HEK293T (cell line): ENCODE results near the gene RFNG.

Experiments used
- BHLHE40 ChIP-seq: fragments of 450-650 bp; IDR thresholded peaks from 2 replicates; pipeline ENCODE4 v1.6.1; 2016; ENCODE audit warnings: mild to moderate bottlenecking, moderate library complexity, borderline replicate concordance
- CTBP1 ChIP-seq: fragments of 450-650 bp; IDR thresholded peaks from 2 replicates; pipeline ENCODE4 v1.6.1; 2016; ENCODE audit warnings: borderline replicate concordance
- FOXA1 ChIP-seq: fragments of 450-650 bp; IDR thresholded peaks from 2 replicates; pipeline ENCODE4 v1.6.1; 2016; ENCODE audit warnings: mild to moderate bottlenecking
- HDGF ChIP-seq: fragments of 450-650 bp; IDR thresholded peaks from 2 replicates; pipeline ENCODE4 v1.6.1; 2017; ENCODE audit warnings: antibody characterized with exemption, borderline replicate concordance
- L3MBTL2 ChIP-seq: fragments of 450-650 bp; conservative IDR thresholded peaks from 2 replicates; pipeline ENCODE4 v1.6.1; 2016; ENCODE audit warnings: mild to moderate bottlenecking
- LEF1 ChIP-seq: fragments of 450-650 bp; IDR thresholded peaks from 2 replicates; pipeline ENCODE4 v1.6.1; 2017; ENCODE audit warnings: mild to moderate bottlenecking, borderline replicate concordance
- NFRKB ChIP-seq: fragments of 450-650 bp; IDR thresholded peaks from 2 replicates; pipeline ENCODE4 v1.6.1; 2016; ENCODE audit warnings: mild to moderate bottlenecking, moderate library complexity
- SP1 ChIP-seq: fragments of 450-650 bp; IDR thresholded peaks from 2 replicates; pipeline ENCODE4 v1.6.1; 2017
- SUZ12 ChIP-seq: fragments of 450-650 bp; IDR thresholded peaks from 2 replicates; pipeline ENCODE4 v1.6.1; 2016; ENCODE audit warnings: mild to moderate bottlenecking
- TARDBP ChIP-seq: fragments of 450-650 bp; IDR thresholded peaks from 2 replicates; pipeline ENCODE4 v1.6.1; 2016
- ZNF384 ChIP-seq: fragments of 450-650 bp; IDR thresholded peaks from 2 replicates; pipeline ENCODE4 v1.6.1; 2016

DNA sequence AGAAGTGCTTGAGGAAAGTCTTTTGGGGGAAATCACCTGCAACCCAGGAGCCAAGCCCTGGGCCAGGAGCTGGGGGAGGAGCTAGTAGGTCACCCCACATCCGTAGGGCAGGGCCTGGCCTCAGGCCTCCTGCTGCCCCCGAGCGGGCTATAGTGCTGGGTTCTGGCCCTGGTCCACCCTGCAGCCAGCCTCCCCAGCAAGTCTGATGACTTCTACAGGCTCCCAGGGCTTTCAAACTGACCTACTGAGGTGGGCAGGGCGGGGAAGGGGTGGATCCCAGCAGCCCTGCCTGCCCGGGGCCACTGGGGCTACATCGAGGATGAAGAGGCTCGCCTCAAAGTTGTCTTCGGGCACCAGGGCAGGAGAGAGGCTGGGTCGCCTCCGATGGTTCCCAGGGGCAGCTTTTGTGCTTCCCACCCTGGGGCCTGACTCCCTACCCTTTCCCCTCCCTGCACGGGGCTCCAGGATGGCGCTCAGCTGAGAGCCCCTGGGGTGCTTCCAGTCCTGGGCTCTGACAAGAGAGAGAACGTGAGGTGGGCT, 33.9 kb downstream of the RFNG start:
- TF ChIP-seq SP1 = no peak
- TF ChIP-seq FOXA1 = no peak
- TF ChIP-seq CTBP1 = no peak
- TF ChIP-seq LEF1 = no peak
- no peak for TF ChIP-seq ZNF384
- no peak for TF ChIP-seq TARDBP
- no peak for TF ChIP-seq BHLHE40
- TF ChIP-seq HDGF = no peak
- TF ChIP-seq SUZ12 = no peak
- TF ChIP-seq L3MBTL2 = no peak
- TF ChIP-seq NFRKB = no peak
